Germinal center (tissue), 1 donor: ENCODE measurements around the gene RDX.
"Not testable (repeated sequence)": the region's sequence is repeated elsewhere in the genome, so short reads cannot be mapped to it uniquely, and the experiment has no call there.

Experiments
- DNase-seq: peaks from one replicate; pipeline ENCODE4 v3.0.0; 2012; ENCODE audit warnings: mixed read lengths, low spot score

The RDX gene

DNA sequence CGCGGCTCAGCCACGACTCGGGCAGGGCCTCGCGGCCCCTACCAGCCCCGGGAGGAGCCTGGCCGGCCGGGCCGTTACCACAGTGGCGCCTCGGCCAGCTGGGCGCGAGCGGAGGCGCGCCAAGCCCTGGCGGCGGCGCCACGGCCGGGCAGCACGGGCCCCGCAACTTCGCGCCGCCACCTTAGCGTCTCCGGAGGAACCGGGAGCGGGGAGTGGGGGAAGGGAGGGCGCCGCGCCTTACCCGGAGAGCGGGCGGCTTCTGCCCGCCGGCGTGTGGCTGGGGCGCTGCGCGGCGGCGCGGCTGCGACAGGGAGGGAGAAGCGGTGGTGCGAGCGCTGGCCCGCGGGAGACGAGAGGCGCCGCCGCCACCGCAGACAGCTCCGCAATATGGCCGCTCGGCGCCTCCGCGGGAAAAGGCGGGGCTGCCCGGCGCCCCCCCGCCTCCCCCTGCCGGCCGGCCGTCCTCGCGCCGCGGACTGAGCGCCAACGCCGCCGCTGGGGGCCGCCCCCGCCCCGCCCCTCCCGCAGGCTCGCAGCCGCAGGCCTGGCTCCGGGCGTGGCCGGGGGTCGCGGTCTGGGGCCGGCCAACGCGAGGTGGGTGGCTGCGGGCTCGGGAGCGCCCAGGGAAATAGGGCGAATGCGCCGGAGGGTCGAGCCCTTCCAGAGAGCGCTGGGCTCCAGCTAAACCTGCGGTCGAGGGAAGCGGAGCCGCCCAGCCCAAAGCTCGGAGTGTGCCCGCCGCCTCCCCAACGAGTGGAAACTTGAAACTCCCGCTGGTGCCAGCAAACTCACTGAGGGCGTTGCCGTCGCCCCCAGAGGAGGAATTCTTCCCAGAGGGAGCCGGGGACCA lies at the start of gene RDX:
RDX (minus strand) TSS at position 389 of the 850 bp plus-strand sequence. CDS start 16,922 bp downstream, outside the sequence.
- peak; percentile 69 for DNase-seq

DNA sequence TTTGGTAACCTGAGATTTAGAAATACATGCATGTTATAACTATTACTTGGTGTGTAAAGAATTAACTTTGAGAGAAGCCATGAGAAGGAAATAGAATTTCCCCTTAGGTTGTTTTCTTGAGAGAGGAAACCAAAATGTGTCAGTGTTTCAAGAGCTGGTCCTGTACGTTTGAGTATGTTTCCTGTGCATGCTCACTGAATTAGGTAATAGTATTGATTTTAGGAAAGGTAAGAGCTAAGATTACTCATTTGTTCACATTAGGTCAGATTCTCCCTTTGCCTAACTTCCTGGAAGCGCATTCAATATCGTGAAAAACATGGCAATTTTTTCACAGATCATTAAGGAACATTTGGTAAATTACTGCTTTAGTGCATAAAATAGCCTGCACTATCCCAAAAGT lies 49.3 kb upstream of the RDX start:
- no peak for DNase-seq

DNA sequence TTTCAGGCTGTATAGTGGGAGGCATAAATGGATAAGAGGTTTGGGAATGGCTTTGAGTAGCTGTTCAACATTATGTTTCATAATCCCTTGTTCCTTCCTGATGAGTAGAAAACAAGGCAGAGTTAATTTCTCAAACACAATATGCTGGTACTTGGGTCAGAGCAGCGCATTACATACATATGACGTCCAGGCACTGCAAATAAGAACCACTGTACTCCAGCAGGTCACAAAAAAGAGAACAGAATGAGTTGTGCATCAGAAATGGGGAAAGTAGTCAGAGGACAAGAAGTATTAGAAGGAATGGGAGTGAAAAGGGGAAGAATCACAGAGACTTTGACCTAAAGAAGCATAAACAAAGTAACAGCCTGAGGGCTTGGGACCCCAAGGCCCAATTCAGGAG lies 44.0 kb upstream of the RDX start:
- DNase-seq: no peak

DNA sequence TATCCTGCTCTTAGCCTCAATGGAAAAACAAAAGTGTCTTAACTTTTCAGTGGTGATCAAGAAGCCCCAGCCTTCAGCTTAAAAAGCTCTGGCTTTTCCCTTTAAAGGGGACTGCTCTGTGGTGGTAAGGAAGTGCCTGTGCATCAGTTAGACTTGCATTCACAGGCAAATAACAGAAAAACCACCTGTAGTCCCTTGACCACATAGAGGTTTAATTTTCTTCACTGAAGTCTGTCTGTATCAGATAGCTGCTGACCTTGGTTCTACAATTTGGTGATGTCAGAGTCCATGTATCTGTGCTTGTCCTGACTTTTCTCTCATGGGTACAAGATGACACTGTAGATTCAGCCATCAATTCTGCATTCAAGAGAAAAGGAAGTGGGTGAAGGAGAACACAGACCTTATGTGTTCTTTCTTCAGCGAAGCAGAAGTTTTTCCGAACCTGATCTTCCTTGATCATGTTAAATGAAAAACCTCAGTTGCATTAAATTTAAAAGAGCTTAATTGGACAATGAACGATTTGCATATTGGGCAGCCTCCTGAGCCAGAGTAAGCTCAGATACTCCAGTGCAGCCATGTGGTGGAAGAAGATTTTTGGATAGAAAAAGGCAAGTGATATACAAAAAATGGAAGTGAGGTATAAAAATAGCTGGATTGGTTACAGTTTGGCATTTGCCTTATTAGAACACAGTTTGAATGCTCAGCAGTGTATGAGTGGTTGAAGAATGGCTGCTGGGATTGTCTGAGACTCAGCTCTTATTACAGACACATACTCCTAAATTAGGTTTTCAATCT lies 43.2 kb upstream of the RDX start:
- no peak for DNase-seq

DNA sequence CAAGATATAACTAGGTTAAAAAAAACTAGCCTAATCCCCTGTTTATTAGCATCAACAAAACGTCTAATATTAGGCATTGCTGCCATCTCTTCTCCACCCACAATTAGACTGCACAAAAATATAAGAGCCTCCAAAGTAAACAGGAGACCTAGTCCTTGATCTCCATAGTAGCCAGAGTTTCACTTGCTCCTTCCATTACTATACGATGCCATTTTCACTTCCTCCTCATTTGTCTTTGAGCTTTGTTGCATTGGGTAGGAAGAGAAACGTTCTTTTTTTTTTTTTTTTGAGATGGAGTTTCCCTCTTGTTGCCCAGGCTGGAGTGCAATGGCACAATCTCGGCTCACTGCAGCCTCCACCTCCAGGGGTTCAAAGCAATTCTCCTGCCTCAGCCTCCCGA lies 42.3 kb upstream of the RDX start:
- no peak for DNase-seq

DNA sequence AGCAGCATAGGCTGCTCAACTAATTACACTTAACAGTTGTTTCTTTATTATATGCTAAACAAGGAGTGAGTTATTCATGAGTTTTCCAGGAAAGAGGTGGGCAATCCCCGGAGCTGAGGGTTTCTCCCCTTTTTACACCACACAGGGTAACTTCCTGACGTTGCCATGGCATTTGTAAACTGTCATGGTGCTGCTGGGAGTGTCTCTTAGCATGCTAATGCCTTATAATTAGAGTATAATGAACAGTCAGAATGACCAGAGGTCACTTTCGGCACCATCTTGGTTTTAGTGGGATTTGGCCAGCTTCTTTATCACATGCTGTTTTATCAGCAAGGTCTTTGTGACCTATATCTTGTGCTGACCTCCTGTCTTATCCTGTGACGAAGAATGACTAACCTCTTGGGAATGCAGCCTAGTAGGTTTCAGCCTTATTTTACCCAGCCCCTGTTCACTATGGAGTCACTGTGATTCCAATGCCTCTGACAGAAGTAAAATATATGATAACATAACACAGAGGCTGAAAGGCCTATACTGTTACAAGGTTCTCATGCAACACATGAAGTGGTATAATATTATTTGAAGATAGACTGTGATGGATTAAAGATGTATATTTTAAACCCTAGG lies 41.3 kb upstream of the RDX start:
- no peak for DNase-seq

DNA sequence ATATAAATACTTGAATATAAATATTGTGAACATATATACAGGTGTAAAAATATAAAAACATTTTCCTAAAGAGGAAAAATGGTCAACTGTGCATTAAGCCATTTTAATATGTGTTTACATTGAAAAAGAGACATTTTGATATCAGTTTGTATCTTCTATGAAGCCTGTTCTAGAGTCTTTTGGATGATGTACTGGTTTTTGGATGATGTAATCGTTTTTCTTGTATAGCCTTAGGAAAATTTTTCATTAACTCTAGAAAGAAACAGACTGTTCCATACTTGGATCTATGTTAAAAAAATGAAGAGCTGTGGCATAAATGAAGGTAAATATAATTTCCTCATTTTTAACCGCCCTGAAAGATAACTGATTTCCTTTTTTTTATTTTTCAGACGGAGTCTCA lies 39.6 kb upstream of the RDX start:
- no peak for DNase-seq

DNA sequence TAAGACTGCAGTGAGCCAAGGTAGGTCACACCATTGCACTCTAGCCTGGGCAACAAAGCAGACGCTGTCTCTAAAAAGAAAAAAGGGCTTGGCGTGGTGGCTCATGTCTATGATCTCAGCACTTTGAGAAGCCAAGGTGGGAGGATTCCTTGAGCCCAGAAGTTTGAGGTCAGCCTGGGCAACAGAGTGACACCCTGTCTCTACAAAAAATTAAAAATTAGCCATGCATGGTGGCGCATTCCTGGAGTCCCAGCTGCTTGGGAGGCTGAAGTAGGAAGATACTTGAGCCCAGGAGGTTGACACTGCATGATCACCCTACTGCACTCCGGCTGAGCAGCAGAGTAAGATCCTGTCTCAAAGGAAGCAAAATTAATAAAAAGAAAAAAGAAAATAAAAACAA lies 38.9 kb upstream of the RDX start:
- DNase-seq: no peak

DNA sequence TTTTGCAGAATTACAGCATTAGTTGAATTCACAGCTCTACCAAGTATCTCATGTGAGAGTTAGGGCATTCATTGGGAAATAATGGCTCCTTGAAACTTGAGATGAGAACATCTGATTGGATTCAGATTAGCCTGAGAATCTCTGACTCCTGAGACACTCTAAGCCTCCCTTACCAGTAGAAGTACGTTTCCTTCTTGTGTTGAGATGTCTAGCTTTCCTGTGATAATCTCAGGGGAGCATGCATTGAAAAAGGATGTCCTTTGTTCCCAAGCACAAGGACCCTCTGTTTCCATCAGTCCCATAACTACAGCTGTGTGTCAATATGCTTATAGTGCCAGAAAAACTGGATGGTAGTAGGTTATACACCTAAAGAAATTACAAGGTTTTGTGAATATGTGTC lies 35.2 kb upstream of the RDX start:
- DNase-seq: no peak

DNA sequence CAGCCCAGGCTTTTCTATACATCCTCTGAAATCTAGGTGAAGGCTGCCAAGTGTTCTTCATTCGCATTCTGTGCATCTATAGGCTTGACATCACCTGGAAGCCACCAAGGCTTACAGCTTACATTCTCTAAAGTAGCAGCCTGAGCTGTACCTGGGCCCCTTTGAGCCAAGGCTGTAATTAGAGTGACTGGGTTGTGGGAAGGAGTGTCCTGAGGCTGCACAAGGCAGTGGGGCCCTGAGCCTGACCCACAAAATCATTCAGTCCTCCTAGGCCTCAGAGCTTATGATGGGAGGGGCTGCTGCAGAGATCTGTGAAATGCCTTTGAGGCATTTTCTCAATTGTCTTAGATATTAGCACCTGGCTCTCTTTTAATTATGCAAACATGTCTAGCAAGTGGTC lies 33.0 kb upstream of the RDX start:
- DNase-seq: no peak

DNA sequence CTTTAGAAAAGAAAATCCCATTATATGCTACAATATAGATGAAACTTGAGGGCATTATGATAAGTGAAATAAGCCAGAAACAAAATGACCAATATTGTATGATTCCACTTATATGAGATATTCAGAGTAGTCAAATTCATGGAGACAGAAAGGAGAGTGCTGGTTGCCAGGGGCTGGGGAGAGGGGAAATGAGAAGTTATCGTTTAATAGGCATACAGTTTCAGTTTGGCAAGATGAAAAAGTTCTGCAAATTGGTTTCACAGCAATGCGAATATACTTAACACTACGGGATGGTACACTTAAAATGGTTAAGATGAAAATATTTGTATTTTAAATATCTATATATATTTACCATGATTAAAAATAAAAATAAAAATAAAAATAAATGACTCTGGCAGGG lies 31.1 kb upstream of the RDX start:
- no peak for DNase-seq

DNA sequence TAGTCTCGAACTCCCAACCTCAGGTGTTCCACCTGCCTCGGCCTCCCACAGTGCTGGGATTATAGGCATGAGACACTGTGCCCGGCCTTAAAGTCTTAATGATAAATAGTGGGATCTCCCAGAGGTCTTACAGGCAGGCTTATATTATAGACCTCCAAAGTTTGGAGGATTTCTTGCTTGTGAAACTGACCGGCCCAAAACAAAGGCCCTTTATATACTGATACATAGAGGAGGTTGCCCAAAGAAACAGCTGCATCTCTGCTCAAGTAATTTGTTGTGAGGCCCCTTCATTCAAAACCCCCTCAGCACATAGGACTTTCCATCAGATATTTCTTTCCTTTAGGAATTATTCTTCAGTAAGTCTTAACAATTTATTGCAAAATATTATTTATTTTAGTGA lies 27.4 kb upstream of the RDX start:
- no peak for DNase-seq

DNA sequence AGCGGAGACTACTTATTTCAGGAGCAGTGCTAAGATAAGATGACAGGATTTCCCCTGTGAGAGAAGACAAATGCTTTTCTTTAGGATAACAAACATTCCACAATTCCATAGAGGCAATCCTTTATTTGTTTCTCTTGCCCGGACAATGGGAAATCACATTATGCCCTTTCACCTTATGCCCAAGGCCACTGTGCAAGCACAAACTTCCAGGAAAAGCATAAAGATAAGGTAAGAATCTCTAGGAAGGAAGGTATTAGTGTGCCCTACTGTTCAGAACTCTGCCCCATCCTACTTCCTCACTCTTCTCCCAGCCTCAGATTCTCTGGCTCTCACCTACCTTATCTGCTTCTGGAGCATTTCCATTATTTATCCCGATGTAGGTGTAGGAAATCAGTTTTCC lies 23.1 kb upstream of the RDX start:
- DNase-seq: no peak

DNA sequence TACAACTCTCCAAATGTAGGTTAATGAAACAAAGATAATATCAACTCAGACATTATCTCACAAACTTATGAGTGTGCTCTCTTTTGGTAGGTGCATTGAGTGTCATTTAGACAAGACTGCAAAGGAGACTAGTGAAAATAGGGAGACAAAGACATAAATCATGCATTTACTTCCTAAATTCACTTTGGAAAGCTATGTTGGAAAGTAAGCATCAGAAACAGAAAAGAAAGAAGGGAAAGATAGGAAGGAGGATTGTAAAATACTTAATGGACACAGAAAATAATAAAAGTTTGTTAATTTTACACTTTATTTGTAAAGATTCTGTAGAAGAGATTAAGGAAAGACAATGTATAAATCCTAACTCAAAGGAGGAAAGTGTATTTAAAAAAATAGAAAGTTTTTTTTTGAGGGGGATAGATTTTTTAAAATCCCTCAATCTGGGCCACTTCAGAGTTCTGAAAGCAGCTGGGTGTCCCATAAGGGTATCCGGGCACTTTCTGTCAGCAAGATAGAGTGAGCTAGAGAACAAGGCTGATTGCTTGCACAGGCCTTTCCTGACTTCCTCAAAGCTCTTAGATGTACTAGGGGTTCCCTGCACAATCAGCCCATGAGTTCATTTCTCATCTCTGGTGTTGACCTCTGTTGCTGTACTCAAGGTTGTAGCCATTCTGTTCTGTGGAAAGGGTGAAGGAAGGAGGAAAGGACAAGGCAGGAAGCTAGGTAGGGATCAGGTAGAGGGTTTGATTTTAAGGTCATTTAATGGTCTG lies 22.4 kb upstream of the RDX start:
- DNase-seq: no peak

DNA sequence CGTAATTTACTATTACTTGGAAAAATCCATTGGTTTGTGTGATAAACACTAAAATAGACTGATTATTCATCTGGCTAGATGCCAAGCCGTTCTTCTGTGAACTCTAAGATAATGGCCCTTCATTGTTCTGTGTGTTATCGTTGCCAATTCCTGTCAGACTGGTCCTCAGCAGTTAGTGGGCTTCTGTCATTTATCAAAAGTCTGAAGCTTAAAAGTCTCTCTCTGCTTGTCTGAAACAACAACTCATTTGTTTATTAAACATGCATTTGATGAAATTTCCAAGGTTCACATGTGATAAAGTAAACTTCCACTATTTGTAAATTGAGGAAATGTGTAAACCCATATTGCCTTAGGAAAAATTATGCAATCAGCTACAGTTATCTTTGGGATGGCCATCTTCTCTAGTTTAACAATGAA lies 21.1 kb upstream of the RDX start:
- DNase-seq: no peak

DNA sequence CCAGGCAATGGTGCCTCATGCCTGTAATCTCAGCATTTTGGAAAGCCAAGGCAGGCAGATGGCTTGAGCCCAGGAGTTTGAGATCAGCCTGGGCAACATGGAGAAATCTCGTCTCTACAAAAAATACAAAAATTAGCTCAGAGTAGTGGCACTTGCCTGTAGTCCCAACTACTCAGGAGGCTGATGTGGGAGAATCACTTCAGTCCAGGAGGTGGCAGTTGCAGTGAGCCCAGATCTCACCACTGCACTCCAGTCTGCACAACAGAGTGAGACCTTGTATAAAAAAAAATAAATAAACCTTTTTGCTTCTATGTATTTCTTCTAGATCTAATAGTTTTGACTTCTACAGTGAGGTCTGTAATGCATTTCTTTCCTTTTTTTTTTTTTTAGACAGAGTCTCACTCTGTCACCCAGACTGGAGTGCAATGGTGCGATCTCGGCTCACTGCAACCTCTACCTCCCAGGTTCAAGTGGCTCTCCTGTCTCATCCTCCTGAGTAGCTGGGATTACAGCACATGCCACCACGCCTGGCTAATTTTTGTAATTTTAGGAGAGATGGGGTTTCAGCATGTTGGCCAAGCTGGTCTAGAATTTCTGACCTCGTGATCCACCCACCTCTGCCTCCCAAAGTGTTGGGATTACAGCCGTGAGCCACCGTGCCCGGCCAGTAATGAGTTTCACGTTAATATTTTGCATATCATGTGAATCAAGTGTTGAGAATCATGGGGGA lies 18.1 kb upstream of the RDX start:
- DNase-seq: no peak

DNA sequence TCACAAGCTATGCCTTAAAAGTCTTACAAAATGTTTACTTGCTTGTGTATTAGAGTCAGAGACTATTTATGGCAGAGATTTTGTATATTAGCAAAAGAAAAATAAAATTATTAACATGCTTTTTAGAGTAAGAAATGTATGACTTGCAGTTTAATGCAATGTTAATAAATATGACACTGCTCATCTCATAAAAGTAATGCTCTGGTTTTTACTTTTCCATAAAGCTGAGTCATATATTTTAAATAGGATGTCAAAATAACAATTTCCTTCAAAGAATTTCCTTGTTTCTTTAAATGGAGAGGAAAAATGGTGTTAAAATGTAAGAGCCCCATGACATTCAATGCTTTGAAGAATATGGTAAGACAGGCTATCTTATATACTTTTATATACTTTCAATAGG lies 16.3 kb upstream of the RDX start:
- DNase-seq: no peak

DNA sequence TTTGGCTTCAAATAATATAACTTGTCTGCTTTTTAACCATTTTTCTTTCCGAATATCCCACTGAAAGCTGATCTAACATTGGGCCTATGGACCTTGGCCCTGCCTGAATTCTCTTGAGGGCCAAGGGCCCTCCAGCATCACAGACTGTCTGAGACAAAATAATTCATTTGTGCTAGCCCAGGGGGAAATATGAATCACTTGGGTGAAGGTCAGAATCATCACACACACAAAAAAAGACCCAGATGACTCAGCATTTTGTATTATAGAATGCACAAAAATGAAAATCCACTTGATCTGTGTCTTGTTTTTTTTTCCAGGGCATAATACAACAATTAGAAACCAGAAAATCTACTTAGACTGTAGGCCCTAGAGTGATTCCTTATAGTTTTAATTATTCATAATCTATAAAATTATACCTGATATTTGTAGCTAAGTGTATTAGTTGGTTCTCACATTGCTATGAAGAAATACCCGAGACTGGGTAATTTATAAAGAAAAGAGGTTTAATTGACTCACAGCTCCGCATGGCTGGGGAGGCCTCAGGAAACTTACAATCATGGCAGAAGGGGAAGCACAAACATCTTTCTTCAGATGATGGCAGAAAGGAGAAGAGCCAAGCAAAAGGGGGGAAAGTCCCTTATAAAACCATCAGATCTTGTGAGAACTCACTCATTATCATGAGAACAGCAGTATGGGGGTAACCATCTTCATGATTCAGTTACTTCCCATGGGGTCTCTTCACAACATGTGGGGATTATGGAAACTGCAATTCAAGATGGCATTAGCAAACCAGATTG lies 15.6 kb upstream of the RDX start:
- no peak for DNase-seq

DNA sequence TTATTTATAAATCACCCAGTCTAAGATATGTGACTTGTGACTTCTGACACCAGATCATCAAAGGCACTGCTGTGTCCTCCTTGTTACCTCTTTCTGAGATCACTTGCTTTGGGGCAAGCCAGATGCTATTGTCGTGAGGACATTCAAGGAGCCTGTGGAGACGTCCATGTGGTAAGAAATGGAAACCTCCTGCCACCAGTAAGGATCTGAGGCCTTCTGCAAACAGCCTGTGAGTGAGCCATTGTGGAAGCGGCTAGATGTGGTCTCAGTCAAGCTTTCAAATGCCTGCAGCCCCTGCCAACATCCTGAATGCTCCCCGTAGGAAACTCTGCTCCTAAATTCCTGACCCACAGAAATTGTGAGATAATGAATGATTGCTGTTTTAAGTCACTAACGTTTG lies 11.7 kb upstream of the RDX start:
- DNase-seq: no peak

DNA sequence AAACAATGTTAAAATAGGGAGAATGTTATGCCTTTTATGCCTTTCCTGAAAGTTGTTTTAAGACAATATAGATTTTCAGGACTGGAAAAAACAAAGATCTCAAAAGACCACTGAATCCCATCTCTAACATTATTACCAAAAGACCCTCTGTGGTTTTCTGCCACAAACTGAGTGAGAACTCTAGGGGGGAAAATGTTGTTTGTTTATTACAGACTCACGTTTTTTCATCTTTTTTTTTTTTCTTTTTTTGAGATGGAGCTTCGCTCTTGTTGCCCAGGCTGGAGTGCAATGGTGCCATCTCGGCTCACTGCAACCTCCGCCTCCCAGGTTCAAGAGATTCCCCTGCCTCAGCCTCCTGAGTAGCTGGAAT lies 9.6 kb upstream of the RDX start:
- not testable (repeated sequence) for DNase-seq
